Measurements from ENCODE around the gene CNOT8. TPM values are rescaled to one million over a fixed set of nuclear protein-coding genes. Genes with fewer than 3 reads are reported as not detected.
"Not testable (repeated sequence)": the region's sequence is repeated elsewhere in the genome, so short reads cannot be mapped to it uniquely, and the experiment has no call there.

The CNOT8 gene
- total RNA-seq, 1 donor from 2014 or later = 57.6 TPM

DNA sequence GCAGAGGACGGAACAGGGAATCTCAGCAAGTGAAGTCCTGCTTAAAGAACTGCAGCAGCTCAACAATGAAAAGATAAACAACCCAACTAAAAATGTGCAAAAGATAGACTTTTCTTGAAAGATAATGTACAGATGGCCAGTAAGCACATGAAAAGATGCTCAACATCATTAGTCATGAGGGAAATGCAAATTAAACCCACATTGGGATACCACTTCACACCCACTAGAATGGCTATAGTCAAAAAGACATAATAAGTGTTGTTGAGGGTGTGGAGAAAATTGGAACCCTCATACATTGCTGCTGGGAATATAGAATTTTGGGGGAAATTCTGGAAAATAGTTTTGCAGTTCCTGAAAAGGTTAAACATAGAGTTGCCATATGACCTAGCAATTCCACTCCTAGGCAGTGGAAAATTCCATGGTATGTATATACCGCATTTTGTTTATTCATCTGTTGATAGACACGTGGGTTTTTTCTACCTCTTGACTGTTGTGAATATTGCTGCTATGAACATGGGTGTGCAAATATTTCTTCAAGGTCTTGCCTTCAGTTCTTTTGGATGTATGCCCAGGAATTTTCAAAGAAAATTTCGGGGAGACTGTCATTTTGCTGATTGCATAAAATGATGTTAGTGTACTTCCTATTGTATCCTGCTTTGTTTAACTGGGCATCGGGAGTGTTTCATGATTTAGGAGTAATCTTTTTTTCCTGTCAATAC lies 7.2 kb downstream of the CNOT8 start:
- DNase-seq = no peak

DNA sequence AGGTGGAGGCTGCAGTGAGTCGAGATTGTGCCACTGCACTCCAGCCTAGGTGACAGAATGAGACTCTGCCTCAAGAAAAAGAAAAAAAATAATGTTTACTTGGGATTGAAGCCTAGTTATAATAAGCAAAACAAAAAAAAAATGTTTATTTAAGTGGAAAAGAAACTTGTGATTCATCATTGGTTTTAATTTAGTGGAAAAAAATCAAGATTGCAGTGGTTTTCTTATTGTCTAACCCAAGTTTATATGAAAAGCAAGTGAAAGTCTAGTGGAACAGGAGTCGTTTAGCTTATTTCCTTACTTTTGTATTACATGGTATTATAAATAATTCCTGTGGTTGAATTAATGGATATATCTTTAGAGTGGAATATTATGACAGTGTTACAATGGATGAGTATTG lies 8.4 kb downstream of the CNOT8 start:
- DNase-seq = no peak

DNA sequence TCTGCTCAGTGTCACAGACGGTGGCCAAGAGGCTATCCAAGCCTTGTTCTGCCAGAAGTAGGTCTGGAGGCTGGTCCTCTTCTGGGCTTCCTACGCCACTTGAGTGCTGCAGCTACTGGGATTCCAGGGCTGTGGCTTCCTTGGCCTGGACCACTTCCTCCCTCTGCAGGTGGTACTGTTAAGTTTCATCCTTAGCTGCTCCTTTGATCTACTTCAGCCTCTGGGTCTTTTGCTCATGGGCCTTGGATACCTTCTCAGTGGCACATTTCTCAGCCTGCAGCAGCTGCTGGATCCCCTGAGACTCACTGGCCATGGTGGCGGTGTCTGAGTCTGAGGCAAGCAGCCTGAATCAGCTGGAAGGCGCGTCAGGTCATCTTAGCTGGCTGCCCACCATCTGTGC lies 10.3 kb downstream of the CNOT8 start:
- no peak for DNase-seq

DNA sequence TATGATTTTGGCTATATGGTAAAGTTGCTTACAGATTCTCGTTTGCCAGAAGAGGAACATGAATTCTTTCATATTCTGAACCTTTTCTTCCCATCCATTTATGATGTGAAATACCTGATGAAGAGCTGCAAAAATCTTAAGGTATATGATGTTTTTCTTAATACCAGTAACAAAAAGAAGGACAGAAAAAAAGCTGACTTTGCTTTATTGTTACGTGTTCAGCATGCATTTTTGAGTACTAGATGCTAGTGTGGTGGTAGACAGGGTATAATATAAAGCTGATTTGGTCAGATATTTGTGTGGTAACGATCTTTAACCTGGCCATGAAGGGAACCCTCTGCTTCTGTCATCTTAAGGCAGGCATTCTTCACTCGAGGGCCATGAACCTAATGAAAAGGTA lies 13.3 kb downstream of the CNOT8 start:
- no peak for DNase-seq

DNA sequence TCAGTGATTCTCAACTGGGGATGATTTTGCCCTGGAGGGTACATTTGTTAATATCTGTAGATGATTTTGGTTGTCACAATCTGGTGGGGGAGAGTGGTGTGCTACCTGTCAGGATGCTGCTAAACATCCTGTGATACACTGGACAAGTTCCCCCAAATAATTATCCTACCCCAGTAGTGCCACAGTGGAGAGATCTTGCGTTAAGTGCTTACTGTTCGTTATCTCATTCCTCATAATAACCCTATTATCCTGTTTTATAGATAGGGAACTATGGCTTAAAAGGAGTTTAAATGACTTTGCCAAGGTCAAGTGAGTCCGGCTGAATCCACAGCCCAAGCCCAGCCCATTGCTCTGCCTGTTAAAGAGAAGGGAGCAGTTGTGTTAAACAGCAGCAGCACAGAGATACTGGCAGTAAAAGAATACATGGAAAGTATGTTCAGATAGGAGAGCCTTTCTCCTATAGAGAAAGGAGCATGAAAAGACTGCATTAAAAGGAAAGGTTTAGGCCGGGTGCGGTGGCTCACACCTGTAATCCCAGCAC lies 15.4 kb downstream of the CNOT8 start:
- DNase-seq = no peak

DNA sequence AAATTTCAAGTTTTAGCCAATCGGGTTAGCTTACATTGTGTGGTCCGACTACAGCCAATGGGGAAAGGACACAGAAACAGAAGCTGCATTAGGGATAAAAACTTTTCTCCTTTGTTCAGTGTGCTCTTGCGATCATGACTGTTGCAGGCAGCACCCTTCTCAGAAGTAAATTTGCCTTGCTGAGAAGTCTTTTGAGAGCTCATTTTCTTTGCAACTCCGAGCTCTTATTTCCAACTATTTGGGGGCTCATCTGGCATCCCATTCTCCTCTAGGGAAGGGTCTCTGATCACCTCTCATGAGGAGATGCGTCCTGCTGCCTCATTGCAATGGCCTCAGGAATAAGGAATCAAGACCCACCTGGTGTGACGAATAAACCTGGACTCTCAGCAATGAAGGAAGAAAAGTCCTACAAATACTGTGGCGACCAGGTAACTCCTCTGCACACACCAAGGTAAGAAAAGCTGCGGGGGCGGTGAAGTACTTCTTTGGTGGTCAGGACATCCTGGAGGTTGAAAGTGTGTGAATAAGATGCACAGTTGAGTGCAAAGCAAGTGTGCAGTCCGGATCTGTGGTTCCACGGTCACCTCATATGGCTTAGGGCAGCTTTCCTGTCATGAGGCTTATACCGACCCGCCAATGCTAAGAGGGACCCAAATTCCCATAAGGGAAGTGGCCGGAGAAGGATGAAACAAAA lies 20.4 kb downstream of the CNOT8 start:
- DNase-seq = no peak

GRCh38 chr5:154881986-154882385 lies 23.6 kb downstream of the CNOT8 start:
- DNase-seq = no peak

GRCh38 chr5:154884424-154884823 lies 26.0 kb downstream of the CNOT8 start:
- no peak for DNase-seq

- DNase-seq = no peak
Observed at GRCh38 chr5:154885439-154885838, 27.0 kb downstream of the CNOT8 start.

DNA sequence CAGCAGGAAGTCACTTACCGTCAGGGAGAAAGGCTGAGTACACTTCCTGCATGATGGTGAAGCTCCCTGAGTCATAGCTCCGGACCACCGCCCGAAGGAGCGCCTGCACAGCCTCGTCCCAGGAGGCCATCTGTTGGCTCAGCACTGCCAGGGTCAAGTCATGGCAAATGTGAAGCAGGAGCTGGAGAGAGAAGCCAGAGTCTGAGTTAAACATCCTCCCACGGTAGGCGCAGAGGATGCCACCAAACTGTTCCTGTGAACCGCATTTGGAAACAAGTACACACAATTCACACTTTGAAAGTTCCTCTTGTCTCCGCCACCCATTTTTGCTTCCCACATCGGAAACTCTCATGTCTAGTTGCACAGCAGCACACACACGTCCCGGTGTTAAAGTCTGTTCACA lies 33.9 kb downstream of the CNOT8 start:
- DNase-seq = no peak

- no peak for DNase-seq
Observed at GRCh38 chr5:154893381-154893780, 35.0 kb downstream of the CNOT8 start.

GRCh38 chr5:154895606-154896561 lies 37.5 kb downstream of the CNOT8 start:
- no peak for DNase-seq

DNA sequence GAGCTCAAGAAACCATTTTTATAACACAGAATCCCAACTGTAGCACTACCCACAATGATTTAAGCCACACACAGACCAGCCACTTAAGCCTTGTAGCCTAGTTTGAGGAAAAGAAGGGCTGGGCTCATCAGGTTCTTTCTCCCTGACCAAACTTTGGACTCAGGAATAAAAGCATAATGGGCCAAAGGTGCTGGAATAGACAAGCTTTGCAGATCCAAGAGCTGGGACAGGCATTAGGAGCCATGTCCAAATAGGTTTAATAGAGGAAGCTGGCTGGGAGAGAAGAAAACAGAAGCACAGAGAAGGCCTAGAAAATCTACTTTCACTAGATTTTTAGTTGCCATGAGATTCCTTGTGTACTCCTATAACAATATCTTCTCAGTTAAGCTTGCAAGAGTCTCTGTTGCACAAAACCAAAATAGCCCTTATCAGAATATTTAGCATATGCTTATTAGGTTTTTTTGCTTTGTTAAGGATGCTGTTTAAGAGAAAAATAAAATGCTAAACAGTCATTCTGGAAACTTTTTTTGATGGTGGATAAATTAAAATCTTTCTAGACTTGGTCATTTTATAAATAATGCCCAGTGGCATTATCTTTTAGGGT lies 38.2 kb downstream of the CNOT8 start:
- DNase-seq = no peak

DNA sequence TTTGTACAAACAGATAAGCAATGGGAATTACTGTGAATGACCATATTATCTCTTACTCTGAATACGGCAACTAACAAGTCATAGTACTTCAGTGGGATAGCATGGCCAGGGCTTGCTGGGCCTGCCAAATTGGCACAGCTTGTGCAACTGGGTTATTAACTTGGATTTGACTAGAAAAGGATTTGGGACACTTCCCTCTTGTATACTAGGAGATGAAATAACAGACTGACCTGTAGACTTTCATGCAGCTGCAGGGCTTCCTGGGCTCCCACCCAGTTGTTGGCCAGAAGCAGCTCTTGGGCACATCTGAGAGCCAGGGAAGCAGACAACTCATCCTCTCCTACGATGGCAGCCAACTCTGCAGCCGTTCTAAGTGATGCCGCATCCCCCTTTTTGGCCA lies 39.8 kb downstream of the CNOT8 start:
- DNase-seq = no peak

GRCh38 chr5:154899151-154899816 lies 40.9 kb downstream of the CNOT8 start:
- peak; percentile 42 for DNase-seq

- DNase-seq = no peak
Observed at GRCh38 chr5:154900066-154900465, 41.6 kb downstream of the CNOT8 start.

DNA sequence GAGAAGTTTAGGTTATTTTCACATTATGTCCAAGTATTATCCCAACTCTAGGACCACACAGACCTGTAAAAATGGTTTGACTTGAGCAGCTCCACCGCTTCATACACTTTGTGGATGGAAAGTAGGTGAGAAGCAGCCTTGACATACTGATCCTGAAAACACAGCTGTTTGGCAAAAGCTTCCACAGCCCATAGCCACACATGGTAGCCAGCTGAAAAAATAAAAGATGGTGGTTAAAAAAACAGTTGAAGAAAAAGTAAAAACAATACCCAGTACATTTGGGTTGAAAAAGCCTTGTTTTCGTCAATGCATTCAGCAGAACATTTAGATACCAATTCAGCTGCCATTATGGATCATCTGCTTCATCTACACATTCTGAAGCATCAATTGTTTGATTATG lies 42.8 kb downstream of the CNOT8 start:
- no peak for DNase-seq

DNA sequence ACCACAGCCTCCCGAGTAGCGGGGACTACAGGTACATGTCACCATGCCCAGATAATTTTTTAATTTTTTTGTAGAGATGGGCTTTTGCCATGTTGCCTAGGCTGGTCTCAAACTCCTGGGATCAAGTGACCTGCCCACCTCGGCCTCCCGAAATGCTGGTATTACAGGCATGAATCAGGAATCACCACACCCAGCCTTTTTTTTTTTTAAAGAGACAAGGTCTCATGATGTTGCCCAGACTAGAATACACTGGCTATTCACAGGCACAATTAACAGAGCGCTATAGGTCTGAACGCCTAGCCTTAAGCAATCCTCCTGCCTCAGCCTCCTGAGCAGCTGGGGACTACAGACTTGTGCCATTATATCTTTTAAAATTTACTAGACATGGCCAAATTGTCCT lies 43.5 kb downstream of the CNOT8 start:
- DNase-seq = no peak

GRCh38 chr5:154905601-154906000 lies 47.2 kb downstream of the CNOT8 start:
- DNase-seq = not testable (repeated sequence)

DNA sequence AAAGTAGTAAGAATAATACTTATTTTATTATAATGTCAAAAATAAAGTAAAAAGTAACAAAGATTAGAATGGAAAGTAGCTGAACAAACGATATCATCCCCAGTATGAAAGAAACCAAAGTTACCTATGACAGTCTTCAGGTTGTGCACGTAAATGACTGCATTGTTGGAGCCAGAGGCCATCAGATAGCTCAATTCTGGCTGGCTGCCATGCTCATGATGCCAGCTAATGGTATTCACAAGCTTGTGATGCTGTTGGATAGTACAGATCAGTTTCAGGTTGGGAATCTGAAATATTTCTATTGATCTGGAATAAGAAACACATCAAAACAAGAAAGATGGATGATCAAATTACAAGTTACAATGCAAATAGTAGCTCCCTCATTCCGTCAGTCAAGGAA lies 58.4 kb downstream of the CNOT8 start:
- DNase-seq = no peak

DNA sequence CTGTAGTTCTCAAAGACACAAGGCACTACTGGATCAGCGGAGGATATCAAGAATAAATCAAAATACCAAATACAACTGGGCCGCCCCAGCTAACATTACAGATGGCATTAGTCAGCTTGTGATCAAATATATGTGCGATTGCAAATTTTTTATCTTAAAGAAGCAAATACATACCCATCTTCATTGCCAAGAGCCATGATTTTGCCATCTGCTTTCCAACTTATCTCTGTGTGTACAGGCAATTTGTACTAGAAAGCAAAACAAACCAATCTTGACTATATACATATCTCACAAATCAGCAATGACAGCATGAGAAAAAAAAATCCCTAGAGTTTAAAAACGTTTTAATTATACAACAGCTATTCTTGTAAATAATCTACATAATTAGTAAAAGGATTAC lies 59.3 kb downstream of the CNOT8 start:
- DNase-seq = no peak
